WTC11 (cell line): ENCODE measurements around the gene MRPS18B. TPM values are rescaled to one million over a fixed set of nuclear protein-coding genes. Genes with fewer than 3 reads are reported as not detected.

ENCODE experiments used
- ATAC-seq: fragments of 200-7000 bp; cut with Tn5 transposase; 2 replicates; pipeline ENCODE4 v1.10.0; 2021; ENCODE audit warnings: mild to moderate bottlenecking, moderate library complexity
- CTCF ChIA-PET: fragments of 300-600 bp; sonication (Branson Sonifier 250); formaldehyde crosslinking; loops from one replicate; lab custom pipeline; 2021; ENCODE audit warnings: antibody characterized with exemption; lab: Charles Lee
- POLR2A ChIA-PET: fragments of 350-600 bp; sonication (Branson Sonifier 250); formaldehyde crosslinking; loops from one replicate; lab custom pipeline; 2021; ENCODE audit warnings: antibody characterized with exemption; lab: Charles Lee
- DNase-seq: peaks from one replicate; pipeline ENCODE4 v3.0.0; 2021; ENCODE audit warnings: low spot score
- H3K27ac Mint-ChIP-seq: 2 replicates; pipeline ENCODE4 v1.8.0; 2021; ENCODE audit warnings: mixed read lengths
- H3K27me3 Mint-ChIP-seq: 2 replicates; pipeline ENCODE4 v1.8.0; 2021; ENCODE audit warnings: low read depth, mild to moderate bottlenecking, moderate library complexity, mixed read lengths
- H3K36me3 Mint-ChIP-seq: 2 replicates; pipeline ENCODE4 v1.8.0; 2021; ENCODE audit warnings: mixed read lengths
- H3K4me1 Mint-ChIP-seq: 2 replicates; pipeline ENCODE4 v1.8.0; 2022; ENCODE audit warnings: mixed read lengths
- H3K4me3 Mint-ChIP-seq: 2 replicates; pipeline ENCODE4 v1.8.0; 2021; ENCODE audit warnings: mild to moderate bottlenecking, moderate library complexity, mixed read lengths
- H3K9me3 Mint-ChIP-seq: 2 replicates; pipeline ENCODE4 v1.8.0; 2021; ENCODE audit warnings: mixed read lengths
- AR ChIP-seq: fragments of 250-450 bp; sonication (Bioruptor Pico); IDR thresholded peaks from 2 replicates; pipeline ENCODE4 v1.9.0; 2021; ENCODE audit warnings: mild to moderate bottlenecking
- CBFB ChIP-seq: sonication (generic); formaldehyde crosslinking; IDR thresholded peaks from 2 replicates; pipeline ENCODE4 v1.8.1; 2022; ENCODE audit warnings: mild to moderate bottlenecking, low read depth, missing genetic modification reagents
- CREM ChIP-seq: sonication (generic); formaldehyde crosslinking; IDR thresholded peaks from 2 replicates; pipeline ENCODE4 v1.8.1; 2022; ENCODE audit warnings: mild to moderate bottlenecking, missing genetic modification reagents, moderate library complexity
- ESRRA ChIP-seq: sonication (generic); formaldehyde crosslinking; IDR thresholded peaks from 2 replicates; pipeline ENCODE4 v1.8.1; 2022; ENCODE audit warnings: mild to moderate bottlenecking, missing genetic modification reagents, borderline replicate concordance
- GABPB1 ChIP-seq: sonication (generic); formaldehyde crosslinking; IDR thresholded peaks from 2 replicates; pipeline ENCODE4 v1.8.1; 2023; ENCODE audit warnings: mild to moderate bottlenecking, missing genetic modification reagents
- JUN ChIP-seq: sonication (generic); formaldehyde crosslinking; IDR thresholded peaks from 2 replicates; pipeline ENCODE4 v1.8.0; 2023; ENCODE audit warnings: mild to moderate bottlenecking, missing genetic modification reagents
- NFATC4 ChIP-seq: fragments of 250-450 bp; sonication (Bioruptor Pico); IDR thresholded peaks from 2 replicates; pipeline ENCODE4 v1.9.0; 2021; ENCODE audit warnings: mild to moderate bottlenecking
- OVOL2 ChIP-seq: fragments of 250-450 bp; sonication (Bioruptor Pico); IDR thresholded peaks from 2 replicates; pipeline ENCODE4 v1.9.0; 2021; ENCODE audit warnings: mild to moderate bottlenecking, borderline replicate concordance
- RELA ChIP-seq: sonication (generic); formaldehyde crosslinking; IDR thresholded peaks from 2 replicates; pipeline ENCODE4 v1.8.1; 2022; ENCODE audit warnings: missing genetic modification reagents, mild to moderate bottlenecking, borderline replicate concordance
- RORB ChIP-seq: fragments of 250-450 bp; sonication (Bioruptor Pico); IDR thresholded peaks from 2 replicates; pipeline ENCODE4 v1.9.0; 2021; ENCODE audit warnings: mild to moderate bottlenecking
- SMAD3 ChIP-seq: sonication (generic); formaldehyde crosslinking; IDR thresholded peaks from 2 replicates; pipeline ENCODE4 v1.8.0; 2022; ENCODE audit warnings: missing genetic modification reagents, mild to moderate bottlenecking, borderline replicate concordance
- TEAD4 ChIP-seq: sonication (generic); formaldehyde crosslinking; IDR thresholded peaks from 2 replicates; pipeline ENCODE4 v1.8.0; 2022; ENCODE audit warnings: mild to moderate bottlenecking, missing genetic modification reagents
- TP53 ChIP-seq: sonication (generic); formaldehyde crosslinking; IDR thresholded peaks from 2 replicates; pipeline ENCODE4 v1.8.1; 2023; ENCODE audit warnings: mild to moderate bottlenecking, missing genetic modification reagents
- ZBTB21 ChIP-seq: sonication (generic); formaldehyde crosslinking; IDR thresholded peaks from 2 replicates; pipeline ENCODE4 v1.8.1; 2023; ENCODE audit warnings: mild to moderate bottlenecking, missing genetic modification reagents, borderline replicate concordance
- ZMAT4 ChIP-seq: fragments of 250-450 bp; sonication (Bioruptor Pico); IDR thresholded peaks from 2 replicates; pipeline ENCODE4 v1.9.0; 2021; ENCODE audit warnings: mild to moderate bottlenecking
- ZNF121 ChIP-seq: sonication (generic); formaldehyde crosslinking; IDR thresholded peaks from 2 replicates; pipeline ENCODE4 v1.8.0; 2023; ENCODE audit warnings: missing genetic modification reagents
- total RNA-seq: library from RNA; stranded (reverse); gene quantifications from 3 replicates; pipeline ENCODE4 v1.2.3, GENCODE V29; 2021
- TF ChIP-seq, protein P1 (sequence below): sonication (generic); formaldehyde crosslinking; IDR thresholded peaks from 2 replicates; pipeline ENCODE4 v1.8.1; 2022; ENCODE audit warnings: low read depth, mild to moderate bottlenecking, moderate library complexity, missing genetic modification reagents, borderline replicate concordance
- TF ChIP-seq, protein P2 (sequence below): sonication (generic); formaldehyde crosslinking; IDR thresholded peaks from 2 replicates; pipeline ENCODE4 v1.8.1; 2023; ENCODE audit warnings: mild to moderate bottlenecking, missing genetic modification reagents

The MRPS18B gene
- total RNA-seq, 1 experiment from 2014 or later = 67.8 TPM

GRCh38 chr6:30619561-30619960 is 1.9 kb downstream of the MRPS18B start:
- no peak for TF ChIP-seq JUN (CRISPR knock-in tag)
- TF ChIP-seq, protein P1, sequence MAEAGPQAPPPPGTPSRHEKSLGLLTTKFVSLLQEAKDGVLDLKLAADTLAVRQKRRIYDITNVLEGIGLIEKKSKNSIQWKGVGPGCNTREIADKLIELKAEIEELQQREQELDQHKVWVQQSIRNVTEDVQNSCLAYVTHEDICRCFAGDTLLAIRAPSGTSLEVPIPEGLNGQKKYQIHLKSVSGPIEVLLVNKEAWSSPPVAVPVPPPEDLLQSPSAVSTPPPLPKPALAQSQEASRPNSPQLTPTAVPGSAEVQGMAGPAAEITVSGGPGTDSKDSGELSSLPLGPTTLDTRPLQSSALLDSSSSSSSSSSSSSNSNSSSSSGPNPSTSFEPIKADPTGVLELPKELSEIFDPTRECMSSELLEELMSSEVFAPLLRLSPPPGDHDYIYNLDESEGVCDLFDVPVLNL = no peak
- TF ChIP-seq ZNF121 = no peak
- TF ChIP-seq ESRRA = no peak
- TF ChIP-seq, protein P2, sequence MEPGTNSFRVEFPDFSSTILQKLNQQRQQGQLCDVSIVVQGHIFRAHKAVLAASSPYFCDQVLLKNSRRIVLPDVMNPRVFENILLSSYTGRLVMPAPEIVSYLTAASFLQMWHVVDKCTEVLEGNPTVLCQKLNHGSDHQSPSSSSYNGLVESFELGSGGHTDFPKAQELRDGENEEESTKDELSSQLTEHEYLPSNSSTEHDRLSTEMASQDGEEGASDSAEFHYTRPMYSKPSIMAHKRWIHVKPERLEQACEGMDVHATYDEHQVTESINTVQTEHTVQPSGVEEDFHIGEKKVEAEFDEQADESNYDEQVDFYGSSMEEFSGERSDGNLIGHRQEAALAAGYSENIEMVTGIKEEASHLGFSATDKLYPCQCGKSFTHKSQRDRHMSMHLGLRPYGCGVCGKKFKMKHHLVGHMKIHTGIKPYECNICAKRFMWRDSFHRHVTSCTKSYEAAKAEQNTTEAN (CRISPR knock-in tag) = no peak
- no peak for TF ChIP-seq CREM (CRISPR knock-in tag)
- no peak for TF ChIP-seq GABPB1 (CRISPR knock-in tag)
- TF ChIP-seq SMAD3 = no peak
- no peak for TF ChIP-seq ZBTB21 (CRISPR knock-in tag)
- no peak for TF ChIP-seq NFATC4 (CRISPR knock-in tag)
- TF ChIP-seq CBFB (CRISPR knock-in tag) = no peak
- TF ChIP-seq RELA (CRISPR knock-in tag) = no peak
- no peak for TF ChIP-seq ZMAT4 (CRISPR knock-in tag)
- no peak for TF ChIP-seq OVOL2
- no peak for TF ChIP-seq TP53 (CRISPR knock-in tag)
- TF ChIP-seq AR = no peak
- TF ChIP-seq RORB (CRISPR knock-in tag) = no peak
- TF ChIP-seq TEAD4 (CRISPR knock-in tag) = no peak
- Mint-ChIP-seq H3K27me3 (no peaks in the 10 kb centered on the region; the same call in 1 of the 2 replicates), H3K9me3 (no peaks in the 10 kb centered on the region), H3K4me1 (peaks cover 14% of the 10 kb centered on the region), H3K27ac (no peak overlapping the region), H3K36me3 (peaks cover 50% of the 10 kb centered on the region), H3K4me3 (peak overlapping the region; percentile 96)
- ChIA-PET CTCF (no interaction called here), POLR2A (no interaction called here)
- DNase-seq = no peak
- no peak for ATAC-seq

GRCh38 chr6:30625511-30625910 is 7.9 kb downstream of the MRPS18B start:
- no peaks in the 10 kb centered on the region for H3K9me3 Mint-ChIP-seq
- no peak overlapping the region for H3K4me3 Mint-ChIP-seq

More at GRCh38 chr6:30625511-30625910, 7.9 kb downstream of the MRPS18B start:
- Mint-ChIP-seq H3K4me1 (peaks cover 14% of the 10 kb centered on the region), H3K27ac (no peak overlapping the region), H3K27me3 (no peaks in the 10 kb centered on the region), H3K36me3 (peaks cover 59% of the 10 kb centered on the region)
- ChIA-PET POLR2A (no interaction called here), CTCF (interaction anchor here (0.9 to 1.4 kb wide), 5 partner anchors 8 to 105 kb away, joined by 3 to 6 read pairs (median 5); partner anchors contain the start of genes DHX16, MRPS18B and PPP1R10)
- DNase-seq = no peak
- TF ChIP-seq CBFB (CRISPR knock-in tag) (no peak), SMAD3 (no peak)
- ATAC-seq = no peak
